ENCODE data around the gene ASCL3.

DNA sequence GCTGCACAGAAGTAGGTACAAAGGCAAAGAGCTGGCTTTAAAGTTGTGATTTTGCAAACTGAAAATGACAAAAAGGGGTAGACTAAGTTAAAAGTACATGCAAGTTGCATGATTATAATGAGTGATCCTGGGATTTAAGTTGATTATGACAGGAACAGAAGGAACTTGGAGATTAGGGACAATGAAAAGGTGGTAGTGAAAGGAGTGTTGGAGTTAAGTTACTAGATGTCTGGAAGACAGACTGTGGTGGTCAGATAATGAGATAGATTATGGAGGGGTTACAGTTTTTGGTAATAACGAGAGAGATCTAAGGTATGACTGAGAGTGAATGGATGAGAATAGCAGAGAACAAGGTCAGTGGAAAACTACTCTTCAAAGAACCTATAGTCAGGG lies 29.1 kb upstream of the ASCL3 start:
- TF ChIP-seq CTCF (IDR thresholded peaks at IDR 0.05; ENCODE audit: low read depth, low read length, poor library complexity, severe bottlenecking) (no peak), EZH2phosphoT487 (IDR thresholded peaks at IDR 0.05; ENCODE audit: borderline replicate concordance, low read length) (no peak)
